ENCODE results near the gene RBMS3. TPM values are rescaled to one million over a fixed set of nuclear protein-coding genes. Genes with fewer than 3 reads are reported as not detected.

The RBMS3 gene
- total and polyA plus RNA-seq, 2 experiments from 2014 or later: 3.2 to 7.4 TPM

GRCh38 chr3:29826712-29827111 is 545.8 kb downstream of the RBMS3 start (continued):
- TF ChIP-seq ZNF462 (CRISPR knock-in tag; IDR thresholded peaks at IDR 0.05): no peak
- TF ChIP-seq CREB1 (CRISPR knock-in tag; IDR thresholded peaks at IDR 0.05; ENCODE audit: low read depth): no peak
- TF ChIP-seq EZH2 (IDR thresholded peaks at IDR 0.05; ENCODE audit: low read depth, unreplicated experiment): no peak
- no peak for TF ChIP-seq ETS1 (IDR thresholded peaks at IDR 0.05)

- no peak overlapping the region for H3K4me2 ChIP-seq
- no peaks in the 10 kb centered on the region for H3K36me3 ChIP-seq (ENCODE audit: insufficient read depth)
- Mint-ChIP-seq H3K4me1 (peaks cover 5% of the 10 kb centered on the region; the same call in 2 of the 3 replicates), H3K27ac (no peak overlapping the region; the same call in 1 of the 2 replicates), H3K36me3 (ENCODE audit: low read depth) (peaks cover 3% of the 10 kb centered on the region; the same call in 2 of the 3 replicates), H3K4me3 (no peak overlapping the region), H3K27me3 (ENCODE audit: insufficient read depth, low read depth, poor library complexity) (no peaks in the 10 kb centered on the region), H3K9me3 (peaks cover 3% of the 10 kb centered on the region; the same call in 2 of the 3 replicates)
- DNase-seq (ENCODE audit: low spot score) (no peak), ATAC-seq (no peak)
- H3K27me3 ChIP-seq (ENCODE audit: insufficient read depth): no peaks in the 10 kb centered on the region
- no peak overlapping the region for H2AFZ ChIP-seq
- H4K20me1 ChIP-seq (replicated peaks; ENCODE audit: insufficient read depth): no peaks in the 10 kb centered on the region
- H3K79me2 ChIP-seq (replicated peaks; ENCODE audit: insufficient read depth): no peaks in the 10 kb centered on the region
- peaks cover 6% of the 10 kb centered on the region; the same call in 1 of the 2 replicates for H3K4me1 ChIP-seq (ENCODE audit: insufficient read depth)
- H3K27ac ChIP-seq (ENCODE audit: low read depth): no peak overlapping the region
- H3F3A ChIP-seq (replicated peaks; ENCODE audit: low read depth): no peaks in the 10 kb centered on the region
- H3K4me3 ChIP-seq: no peak overlapping the region
- no peaks in the 10 kb centered on the region for H3K9me2 ChIP-seq (ENCODE audit: insufficient read depth)
- TF ChIP-seq CTCF (conservative IDR thresholded peaks at IDR 0.05; ENCODE audit: low read depth in 2 of 2) (no peak), NANOG (IDR thresholded peaks at IDR 0.05; ENCODE audit: borderline replicate concordance) (no peak), REST (IDR thresholded peaks at IDR 0.05; ENCODE audit: unreplicated experiment) (no peak), ZNF114 (CRISPR knock-in tag; IDR thresholded peaks at IDR 0.05) (no peak), POLR2AphosphoS5 (IDR thresholded peaks at IDR 0.05; ENCODE audit: low read depth) (no peak)
Observed at GRCh38 chr3:29827756-29828155, 546.9 kb downstream of the RBMS3 start.
